Uterus (tissue), 2 donors: ENCODE data around the gene TIA1.

Experiments used
- POLR2A ChIP-seq, 2 donors: fragments of 450-650 bp; IDR thresholded peaks; one replicate each; pipeline ENCODE4 v1.6.1; 2016; ENCODE audit warnings: antibody characterized with exemption in 2 of 2, mild to moderate bottlenecking in 1 of 2, moderate library complexity in 1 of 2
- TF ChIP-seq, protein P1 (sequence below), 4 experiments: fragments of 200-600 bp in 2 of 4; fragments of 450-650 bp in 2 of 4; sonication (generic) in 2 of 4; IDR thresholded peaks; one replicate each; pipeline ENCODE4 v1.5.1; 2016 to 2019; ENCODE audit warnings: antibody characterized with exemption in 4 of 4, mild to moderate bottlenecking in 2 of 4, moderate library complexity in 1 of 4

GRCh38 chr2:70190418-70191243 lies 57.8 kb downstream of the TIA1 start, which contains the start of gene C2orf42:
- TF ChIP-seq POLR2A (IDR thresholded peaks at IDR 0.05): peak; percentile 68 to 94
- TF ChIP-seq, protein P1, sequence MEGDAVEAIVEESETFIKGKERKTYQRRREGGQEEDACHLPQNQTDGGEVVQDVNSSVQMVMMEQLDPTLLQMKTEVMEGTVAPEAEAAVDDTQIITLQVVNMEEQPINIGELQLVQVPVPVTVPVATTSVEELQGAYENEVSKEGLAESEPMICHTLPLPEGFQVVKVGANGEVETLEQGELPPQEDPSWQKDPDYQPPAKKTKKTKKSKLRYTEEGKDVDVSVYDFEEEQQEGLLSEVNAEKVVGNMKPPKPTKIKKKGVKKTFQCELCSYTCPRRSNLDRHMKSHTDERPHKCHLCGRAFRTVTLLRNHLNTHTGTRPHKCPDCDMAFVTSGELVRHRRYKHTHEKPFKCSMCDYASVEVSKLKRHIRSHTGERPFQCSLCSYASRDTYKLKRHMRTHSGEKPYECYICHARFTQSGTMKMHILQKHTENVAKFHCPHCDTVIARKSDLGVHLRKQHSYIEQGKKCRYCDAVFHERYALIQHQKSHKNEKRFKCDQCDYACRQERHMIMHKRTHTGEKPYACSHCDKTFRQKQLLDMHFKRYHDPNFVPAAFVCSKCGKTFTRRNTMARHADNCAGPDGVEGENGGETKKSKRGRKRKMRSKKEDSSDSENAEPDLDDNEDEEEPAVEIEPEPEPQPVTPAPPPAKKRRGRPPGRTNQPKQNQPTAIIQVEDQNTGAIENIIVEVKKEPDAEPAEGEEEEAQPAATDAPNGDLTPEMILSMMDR (IDR thresholded peaks at IDR 0.05): peak in 2 of 4 experiments; percentile 19
